Epithelial cell of prostate (primary cell): ENCODE data around the gene CARM1.
"Not testable (repeated sequence)": the region's sequence is repeated elsewhere in the genome, so short reads cannot be mapped to it uniquely, and the experiment has no call there.

Source experiments
- DNase-seq: peaks from one replicate; pipeline ENCODE4 v3.0.0-alpha.2; 2011; ENCODE audit warnings: low read depth, low spot score
- H3K27ac ChIP-seq: fragments of 450-650 bp; 2 replicates; pipeline ENCODE4 v1.5.1; 2017; ENCODE audit warnings: mild to moderate bottlenecking

CARM1 gene

DNA sequence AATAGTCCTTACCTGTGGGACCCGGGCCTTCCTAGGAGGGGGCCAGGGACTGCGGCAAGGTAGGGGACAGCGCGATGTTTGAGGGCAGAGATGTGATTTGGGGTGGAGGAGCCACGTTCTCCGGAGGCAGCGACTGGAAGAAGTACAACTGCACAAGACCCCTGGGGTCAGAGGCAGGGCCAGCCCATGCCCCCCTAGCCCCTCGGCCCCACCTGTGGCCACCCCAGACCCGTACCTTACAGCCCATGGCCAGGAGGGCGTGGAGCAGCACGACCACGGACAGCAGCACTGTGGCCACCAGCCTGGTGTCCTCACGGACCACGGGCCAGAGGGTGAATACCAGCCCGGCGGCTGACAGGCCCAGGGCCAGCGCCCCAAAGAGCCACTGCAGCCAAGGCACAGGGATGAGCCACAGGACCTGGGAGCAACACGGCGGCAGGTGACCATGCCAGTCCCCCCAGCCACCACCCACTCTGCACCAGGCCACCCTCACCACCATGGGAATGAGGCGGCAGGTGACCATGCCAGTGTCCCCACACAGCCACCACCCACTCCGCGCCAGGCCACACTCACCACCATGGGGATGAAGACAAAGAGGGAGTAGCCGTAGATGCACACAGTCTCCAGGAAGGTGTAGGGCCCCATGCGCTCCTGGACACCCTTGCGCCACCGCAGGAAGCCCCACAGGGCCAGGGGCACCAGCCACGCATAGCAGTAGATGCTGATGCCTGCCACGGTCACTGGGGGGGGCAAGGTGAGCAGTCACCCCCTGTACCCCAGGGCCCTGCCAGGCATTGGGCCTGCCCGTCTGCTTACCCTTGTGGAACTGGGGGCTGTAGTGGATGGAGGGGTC, 52.1 kb downstream of the CARM1 start:
- no peak for DNase-seq

DNA sequence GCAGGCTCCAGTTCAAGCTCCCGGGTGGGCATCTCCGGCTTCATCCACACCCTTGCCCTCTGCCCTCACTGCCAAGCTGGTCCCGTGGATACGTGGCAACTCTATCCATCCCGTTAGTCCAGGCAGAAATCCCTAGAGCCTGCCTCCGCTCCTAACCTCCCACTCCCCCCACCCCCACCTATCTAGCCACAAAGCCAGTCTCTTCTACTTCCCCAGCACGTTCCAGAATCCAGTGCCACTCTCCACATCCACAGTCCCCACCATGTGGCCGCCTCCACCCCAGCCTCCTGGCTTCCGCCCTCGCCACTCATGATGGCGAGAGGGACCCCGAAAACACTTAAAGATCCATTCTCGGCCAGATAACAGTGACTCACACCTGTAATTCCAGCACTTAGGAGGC, 53.2 kb downstream of the CARM1 start:
- H3K27ac ChIP-seq, result no peak overlapping the region
- no peak for DNase-seq

More for the DNA sequence above, 52.1 kb downstream of the CARM1 start:
- H3K27ac ChIP-seq, result no peak overlapping the region

DNA sequence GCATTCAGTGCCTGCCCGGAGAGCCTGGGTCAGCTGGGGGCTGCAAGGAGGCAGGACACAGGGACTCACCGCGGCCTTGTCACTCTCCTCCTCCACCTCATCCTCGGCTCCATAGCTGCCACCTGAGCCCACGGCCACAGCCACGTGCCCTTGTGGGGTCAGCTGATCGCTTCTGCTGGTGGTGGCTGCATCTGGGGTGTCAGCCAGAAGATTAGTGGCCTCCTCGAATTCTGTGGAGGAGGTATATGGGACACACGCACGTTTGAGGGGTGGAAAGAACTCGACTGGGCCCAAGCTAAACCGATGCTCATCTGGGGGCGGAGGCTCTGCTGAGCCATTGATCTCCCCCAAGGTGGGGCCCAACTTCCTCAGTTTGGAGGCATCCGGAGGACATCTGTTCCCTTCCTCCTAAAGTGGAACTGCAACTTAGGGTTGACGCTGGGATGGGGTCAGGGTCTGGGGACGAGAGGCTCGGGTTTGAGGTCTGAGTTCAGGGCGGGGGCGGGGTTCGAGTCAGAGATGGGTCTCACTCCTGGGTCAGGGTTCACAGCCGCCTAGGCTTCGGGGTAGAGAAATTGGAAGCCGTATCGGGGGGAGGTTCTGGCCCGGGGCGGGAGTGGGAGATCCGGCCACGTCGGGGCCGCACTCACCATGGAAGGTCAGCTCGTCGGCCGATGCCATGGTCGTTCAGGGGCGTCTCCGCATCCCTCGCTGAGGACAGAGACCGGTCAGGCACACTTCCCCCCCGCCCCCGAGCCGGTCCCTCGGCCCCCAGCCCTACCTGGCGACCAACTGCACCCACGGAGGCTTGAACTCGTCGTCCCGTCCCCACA, 56.6 kb downstream of the CARM1 start:
- peak overlapping the region; percentile 70 for H3K27ac ChIP-seq
- DNase-seq, result no peak

DNA sequence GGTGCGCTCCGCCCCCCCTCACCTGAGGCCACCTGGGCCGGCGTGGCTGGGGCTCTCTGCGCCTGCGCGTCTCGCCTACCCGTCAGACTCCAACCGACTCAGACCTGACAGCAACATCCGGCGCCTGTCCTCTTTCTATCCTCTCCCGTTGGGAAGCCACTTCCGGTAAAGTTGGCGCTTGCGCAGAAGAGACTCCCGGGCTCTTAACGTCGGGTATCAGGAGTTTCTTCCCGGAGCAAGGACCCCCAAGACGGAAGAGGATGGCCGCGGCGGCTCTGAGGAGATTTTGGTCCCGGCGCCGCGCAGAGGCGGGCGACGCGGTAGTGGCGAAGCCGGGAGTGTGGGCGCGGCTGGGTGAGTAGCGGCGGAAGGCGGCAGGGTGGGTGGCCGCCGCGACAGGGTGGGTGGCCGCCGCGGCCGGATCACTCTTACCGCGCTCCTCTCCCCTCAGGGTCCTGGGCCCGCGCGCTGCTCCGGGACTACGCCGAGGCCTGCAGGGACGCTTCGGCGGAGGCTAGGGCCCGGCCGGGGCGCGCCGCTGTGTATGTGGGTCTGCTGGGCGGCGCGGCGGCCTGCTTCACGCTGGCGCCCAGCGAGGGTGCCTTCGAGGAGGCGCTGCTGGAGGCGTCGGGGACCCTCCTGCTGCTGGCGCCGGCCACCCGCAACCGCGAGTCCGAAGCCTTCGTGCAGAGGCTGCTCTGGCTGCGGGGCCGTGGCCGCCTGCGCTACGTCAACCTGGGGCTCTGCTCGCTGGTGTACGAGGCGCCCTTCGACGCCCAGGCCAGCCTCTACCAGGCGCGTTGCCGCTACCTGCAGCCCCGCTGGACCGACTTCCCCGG, 57.4 kb downstream of the CARM1 start, which contains the start of the genes TIMM29 and YIPF2:
TSS of gene TIMM29 (plus strand) at position 249 of the 839 bp plus-strand sequence. CDS start at position 261, 12 bp downstream.
TSS of gene YIPF2 (minus strand) at position 77 of the 839 bp plus-strand sequence. CDS start 229 bp downstream, outside the sequence.
- peak within 1 kb of the TSS; percentile 70 for H3K27ac ChIP-seq
- peak; percentile 88 for DNase-seq

DNA sequence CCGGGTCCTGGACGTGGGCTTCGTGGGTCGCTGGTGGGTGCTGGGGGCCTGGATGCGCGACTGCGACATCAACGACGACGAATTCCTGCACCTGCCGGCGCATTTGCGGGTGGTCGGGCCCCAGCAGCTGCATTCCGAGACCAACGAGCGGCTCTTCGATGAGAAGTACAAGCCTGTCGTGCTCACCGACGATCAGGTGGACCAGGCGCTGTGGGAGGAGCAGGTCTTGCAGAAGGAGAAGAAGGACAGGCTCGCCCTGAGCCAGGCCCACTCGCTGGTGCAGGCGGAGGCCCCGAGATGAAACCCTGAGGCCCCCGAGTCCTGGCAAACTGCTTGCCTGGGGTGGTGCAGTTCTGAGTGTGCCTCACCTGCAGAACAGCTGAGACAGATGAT, 58.0 kb downstream of the CARM1 start:
- peak overlapping the region; percentile 70 for H3K27ac ChIP-seq
- DNase-seq, result no peak

DNA sequence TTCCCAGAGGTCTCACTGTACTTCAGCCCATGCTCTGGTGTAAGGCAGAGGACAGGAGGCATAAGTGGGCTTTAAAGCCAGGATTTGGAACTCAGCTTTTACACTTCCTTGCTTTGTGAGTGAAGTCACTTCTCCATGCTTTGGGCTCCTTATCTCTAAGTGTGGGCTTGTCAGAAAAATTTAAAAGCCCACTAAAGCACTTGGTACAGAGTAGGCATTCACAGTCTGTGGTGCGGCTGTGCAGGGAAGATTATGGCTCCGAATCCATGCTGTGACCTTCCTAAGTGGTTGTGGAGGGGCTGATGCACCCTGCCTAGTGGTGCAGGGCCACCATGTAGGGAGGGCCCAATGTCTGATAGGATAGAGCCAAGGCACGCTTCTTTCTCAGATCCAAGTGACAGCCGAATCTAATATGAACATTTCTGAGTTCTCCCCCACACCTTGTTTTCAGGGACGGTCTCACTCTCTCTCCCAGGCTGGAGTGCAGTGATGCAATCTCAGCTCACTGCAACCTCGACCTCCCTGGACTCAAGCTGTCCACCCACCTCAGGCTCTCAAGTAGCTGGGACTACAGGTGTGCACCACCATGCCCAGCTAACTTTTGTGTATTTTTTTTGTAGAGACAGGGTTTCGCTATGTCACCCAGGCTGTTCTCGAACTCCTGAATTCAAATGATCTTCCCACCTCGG, 64.2 kb downstream of the CARM1 start:
- no peak overlapping the region for H3K27ac ChIP-seq

DNA sequence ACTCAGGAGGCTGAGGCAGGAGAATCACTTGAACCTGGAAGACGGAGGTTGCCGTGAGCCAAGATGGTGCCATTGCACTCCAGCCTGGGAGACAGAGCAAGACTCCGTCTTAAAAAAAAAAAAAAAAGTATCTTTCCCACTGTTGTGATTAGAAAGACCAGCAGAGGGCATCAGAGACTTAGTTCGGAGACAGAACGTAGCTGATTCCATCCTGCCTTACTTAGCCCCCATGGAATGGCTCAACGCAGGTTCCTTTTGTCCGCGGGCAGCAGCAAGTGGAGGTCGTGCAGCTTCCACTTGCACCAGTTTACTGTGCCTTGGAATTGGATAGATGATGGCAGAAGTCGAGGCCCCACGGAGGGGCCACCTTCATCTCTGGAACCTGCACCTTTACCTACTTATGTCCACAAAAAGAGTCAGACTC, 65.3 kb downstream of the CARM1 start:
- H3K27ac ChIP-seq, result no peak overlapping the region
- DNase-seq, result no peak

More for the DNA sequence above, 64.2 kb downstream of the CARM1 start:
- DNase-seq, result no peak

DNA sequence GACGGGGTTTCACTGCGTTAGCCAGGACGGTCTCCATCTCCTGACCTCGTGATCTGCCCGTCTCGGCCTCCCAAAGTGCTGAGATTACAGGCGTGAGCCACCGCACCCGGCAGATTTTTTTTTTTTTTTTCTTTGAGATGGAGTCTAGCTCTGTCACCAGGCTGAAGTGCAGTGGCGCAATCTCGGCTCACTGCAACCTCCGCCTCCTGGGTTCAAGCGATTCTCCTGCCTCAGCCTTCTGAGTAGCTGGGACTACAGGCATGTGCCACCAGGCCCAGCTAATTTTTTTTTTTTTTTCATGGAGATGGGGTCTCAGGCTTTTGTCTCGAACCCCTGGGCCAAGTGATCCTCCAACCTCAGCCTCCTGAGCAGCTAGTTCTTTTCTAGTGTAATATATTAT, 70.3 kb downstream of the CARM1 start:
- not testable (repeated sequence) for DNase-seq, H3K27ac ChIP-seq

DNA sequence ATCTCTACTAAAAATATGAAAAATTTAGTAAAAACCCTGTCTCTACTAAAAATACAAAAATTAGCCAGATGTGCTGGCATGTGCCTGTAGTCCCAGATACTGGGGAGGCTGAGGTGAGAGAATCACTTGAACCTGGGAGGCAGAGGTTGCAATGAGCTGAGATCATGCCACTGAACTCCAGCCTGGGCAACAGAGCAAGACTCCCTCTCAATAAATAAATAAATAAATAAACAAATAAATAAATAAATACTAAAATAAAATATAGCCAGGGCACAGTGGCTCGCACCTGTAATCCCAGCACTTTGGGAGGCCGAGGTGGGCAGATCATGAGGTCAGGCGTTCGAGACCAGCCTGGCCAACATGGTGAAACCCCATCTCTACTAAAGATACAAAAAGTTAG, 72.1 kb downstream of the CARM1 start:
- H3K27ac ChIP-seq, DNase-seq: not testable (repeated sequence)

DNA sequence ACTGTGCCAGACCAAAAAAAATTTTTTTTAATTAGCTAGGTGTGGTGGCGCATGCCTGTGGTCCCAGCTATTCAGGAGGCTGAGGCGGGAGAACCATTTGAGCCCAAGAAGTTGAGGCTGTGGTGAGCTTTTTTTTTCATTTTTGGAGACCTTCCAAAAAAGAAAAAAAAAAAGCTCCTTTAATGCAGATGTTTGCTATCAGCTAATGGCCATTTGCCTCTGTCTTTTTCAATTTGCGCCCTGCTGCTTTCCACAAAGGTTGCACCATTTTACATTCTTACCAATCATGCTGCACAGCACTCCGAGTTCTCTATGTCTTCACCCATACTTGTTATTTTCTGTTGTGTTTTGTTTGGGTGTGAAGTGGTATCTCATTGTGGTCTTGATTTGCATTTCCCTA, 73.9 kb downstream of the CARM1 start:
- no peak overlapping the region for H3K27ac ChIP-seq
- no peak for DNase-seq

DNA sequence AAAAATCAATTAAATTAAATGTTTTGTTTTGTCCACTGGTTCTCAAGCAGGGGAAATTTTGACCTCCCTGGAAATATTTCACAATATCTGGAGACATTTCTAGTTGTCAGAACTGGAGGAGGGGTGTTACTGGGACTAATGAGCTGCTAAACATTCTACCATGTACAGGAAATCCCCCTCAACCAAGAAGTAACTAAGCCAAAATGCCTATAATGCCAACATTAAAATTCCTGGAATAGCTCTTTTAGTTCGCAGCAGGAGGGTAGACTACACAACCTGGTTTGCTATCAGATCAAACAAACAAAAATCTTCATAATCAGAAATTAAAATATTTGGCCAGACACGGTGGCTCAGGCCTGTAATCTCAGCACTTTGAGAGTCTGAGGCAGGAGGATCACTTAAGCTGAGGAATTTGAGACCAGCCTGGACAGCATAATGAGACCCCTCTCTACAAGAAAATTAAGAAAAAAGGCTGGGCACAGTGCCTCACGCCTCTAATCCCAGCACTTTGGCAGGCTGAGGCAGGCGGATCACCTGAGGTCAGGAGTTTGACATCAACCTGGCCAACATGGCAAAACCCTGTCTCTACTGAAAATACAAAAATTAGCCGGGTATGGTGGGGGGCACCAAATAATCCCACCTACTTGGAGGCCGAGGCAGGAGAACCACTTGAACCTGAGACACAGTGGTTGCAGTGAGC, 75.8 kb downstream of the CARM1 start:
- no peak overlapping the region for H3K27ac ChIP-seq
- no peak for DNase-seq

DNA sequence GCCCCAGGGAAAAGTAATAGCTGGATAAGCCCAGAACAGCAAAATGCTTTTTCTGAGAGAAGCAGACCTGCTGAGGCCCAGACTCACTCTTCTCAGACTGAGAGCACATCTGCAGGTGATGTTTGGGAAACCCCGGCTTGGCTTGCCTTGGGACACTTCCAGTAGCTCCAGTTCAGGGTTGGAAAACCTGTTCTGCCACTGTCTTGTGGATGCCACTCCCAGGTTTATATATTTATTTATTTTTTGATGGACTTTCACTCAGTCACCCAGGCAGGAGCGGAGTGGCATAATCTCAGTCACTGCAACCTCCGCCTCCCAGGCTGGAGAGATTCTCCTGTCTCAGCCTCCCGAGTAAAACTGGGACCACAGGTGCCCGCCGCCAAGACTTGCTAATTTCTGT, 81.5 kb downstream of the CARM1 start:
- peak; percentile 77 for DNase-seq
- H3K27ac ChIP-seq, result peak overlapping the region; percentile 31

DNA sequence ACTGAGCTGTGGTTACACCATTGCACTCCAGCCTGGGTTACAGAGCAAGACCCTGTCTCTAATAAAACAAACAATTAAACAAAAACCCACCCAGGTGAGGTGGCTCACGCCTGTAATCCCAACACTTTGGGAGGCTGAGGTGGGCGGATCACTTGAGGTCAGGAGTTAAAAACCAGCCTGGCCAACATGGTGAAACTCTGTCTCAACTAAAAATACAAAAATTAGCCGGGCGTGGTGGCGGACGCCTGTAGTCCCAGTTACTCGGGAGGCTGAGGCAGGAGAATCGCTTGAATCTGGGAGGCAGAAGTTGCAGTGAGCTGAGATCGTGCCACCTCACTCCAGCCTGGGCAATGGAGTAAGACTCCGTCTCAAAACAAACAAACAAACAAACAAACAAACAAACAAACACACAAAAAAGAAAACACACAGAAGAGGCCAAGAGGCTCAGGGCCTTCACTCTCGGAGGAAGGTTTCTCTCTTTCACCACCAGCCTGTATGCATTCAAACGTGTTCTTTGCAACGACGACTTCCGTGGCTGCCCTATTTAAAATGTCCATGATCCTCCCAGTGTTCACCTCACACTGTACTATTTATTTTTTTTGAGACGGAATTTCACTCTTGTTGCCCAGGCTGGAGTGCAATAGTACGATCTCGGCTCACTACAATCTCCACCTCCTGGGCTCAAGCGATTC, 88.1 kb downstream of the CARM1 start:
- not testable (repeated sequence) for DNase-seq
- H3K27ac ChIP-seq, result peak overlapping the region; percentile 61

DNA sequence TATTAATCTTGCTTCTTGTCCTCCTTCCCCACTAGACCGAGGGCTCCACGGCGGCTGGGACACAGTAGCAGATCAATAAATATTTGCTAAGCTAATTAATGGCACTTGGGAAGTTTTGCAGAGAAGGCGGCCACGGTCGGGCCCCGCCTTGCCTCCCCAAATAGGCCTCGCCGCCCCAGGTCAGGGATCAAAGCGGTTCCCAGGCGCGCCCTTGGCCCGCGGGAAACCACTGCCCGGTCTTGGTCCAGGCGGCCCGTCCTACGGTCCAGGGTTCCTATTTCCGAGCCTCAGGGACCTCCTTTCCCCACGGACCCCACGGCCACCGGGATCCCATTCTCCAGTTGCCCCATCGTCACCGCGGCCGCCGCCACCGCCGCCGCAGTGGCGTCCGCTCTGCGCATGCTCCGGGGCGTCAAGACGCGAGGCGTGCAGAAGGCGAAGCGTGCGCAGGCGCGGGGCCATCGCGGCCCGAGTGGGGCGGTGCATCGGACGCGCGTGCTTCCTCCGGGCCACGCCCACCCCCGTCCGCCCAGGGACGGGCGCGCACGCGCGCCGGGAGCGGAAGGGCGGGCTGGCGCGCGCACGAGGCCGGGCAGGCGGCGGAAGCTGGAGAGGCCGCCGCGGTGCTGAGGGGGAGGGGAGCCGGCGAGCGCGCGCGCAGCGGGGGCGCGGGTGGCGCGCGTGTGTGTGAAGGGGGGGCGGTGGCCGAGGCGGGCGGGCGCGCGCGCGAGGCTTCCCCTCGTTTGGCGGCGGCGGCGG, 89.1 kb downstream of the CARM1 start, which contains the start of gene SMARCA4:
TSS of gene SMARCA4 (plus strand) at position 717 of the 759 bp plus-strand sequence. CDS start 23,122 bp downstream, outside the sequence.
- DNase-seq, result peak; percentile 70

DNA sequence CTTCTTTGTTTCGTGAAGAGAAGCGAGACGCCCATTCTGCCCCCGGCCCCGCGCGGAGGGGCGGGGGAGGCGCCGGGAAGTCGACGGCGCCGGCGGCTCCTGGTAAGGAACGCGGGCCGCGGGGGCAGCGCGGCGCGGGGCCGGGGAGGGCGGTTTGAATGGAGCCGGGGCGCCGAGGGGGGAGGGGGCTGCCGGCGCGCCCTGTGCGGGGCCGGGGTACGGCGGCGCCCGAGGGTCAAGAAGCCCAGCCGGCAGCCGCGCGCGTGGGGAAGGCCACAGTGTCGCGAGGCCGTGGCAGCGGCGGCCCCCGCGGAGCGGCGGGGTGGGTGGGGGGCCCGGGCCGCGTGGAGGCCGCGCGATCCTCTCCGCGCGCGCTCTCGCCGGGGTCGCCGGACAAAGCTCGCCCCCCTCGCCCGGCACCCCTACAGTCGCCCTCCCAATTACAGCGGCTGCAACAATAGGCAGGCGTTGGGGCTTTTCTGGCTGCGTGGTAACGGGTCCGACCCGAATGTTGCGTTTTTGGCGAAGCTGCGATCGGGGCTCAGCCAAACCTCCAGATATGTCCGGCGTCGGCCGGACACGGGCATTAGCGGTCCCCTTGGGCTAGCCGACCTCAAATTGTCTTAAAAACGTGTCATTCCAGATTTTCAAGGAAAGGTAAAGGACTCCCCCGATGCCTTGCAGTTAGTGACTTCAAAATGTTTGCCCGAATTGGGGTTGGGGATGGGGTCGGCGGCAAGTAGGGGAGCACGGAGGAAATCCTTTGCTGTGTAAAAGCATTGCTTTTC, 89.9 kb downstream of the CARM1 start:
- peak overlapping the region; percentile 61 for H3K27ac ChIP-seq
- no peak for DNase-seq

More for the DNA sequence above, 89.1 kb downstream of the CARM1 start, which contains the start of gene SMARCA4:
- peak within 1 kb of the TSS; percentile 61 for H3K27ac ChIP-seq

DNA sequence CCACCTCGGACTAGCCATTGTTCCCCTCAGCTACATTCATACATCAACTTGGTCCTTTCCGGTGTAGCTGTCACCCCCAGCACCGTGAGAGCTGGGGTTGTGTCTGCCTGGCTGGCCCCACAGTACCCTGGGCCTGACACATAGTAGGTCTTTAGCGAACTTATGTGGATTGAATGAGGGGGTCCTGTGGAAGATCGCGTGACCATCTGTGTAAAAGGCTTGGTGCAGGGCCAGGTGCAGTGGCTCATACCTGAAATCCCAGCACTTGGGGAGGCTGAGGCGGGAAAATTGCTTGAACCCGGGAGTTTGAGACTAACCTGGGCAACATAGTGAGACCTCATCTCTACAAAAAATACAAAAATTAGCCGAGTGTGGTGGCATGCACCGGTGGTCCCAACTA, 91.5 kb downstream of the CARM1 start:
- no peak for DNase-seq
- no peak overlapping the region for H3K27ac ChIP-seq

DNA sequence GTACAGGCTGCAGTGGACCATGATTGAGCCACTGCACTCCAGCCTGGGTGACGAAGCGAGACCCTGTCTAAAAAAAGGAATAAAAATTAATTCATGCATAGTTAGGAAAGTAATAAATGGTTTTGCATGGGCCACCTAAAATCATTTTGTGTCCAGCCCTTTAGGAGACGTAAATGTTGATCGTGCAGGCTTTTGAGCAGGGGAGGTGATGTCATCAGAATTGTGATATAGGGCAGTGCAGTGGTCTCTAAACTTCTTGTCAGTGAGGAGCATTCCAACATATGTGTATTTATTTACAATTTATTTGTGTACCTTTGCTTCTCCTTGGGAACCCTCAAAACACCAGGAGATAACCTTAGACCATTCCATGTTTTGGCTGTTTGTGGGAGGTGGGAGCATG, 92.5 kb downstream of the CARM1 start:
- H3K27ac ChIP-seq, result no peak overlapping the region

More for the DNA sequence above, 92.5 kb downstream of the CARM1 start:
- DNase-seq, result no peak
